Osteocyte (in vitro differentiated cells): ENCODE measurements around the gene VAC14. TPM values are rescaled to one million over a fixed set of nuclear protein-coding genes. Genes with fewer than 3 reads are reported as not detected.

Experiments used
- DNase-seq: peaks from one replicate; pipeline ENCODE4 v3.0.0; 2021; ENCODE audit warnings: mixed read lengths; ENCODE audit not compliant: unreplicated experiment; ENCODE audit errors: extremely low spot score
- H3K27ac Mint-ChIP-seq: one replicate; pipeline ENCODE4 v1.8.0; 2021; ENCODE audit warnings: mild to moderate bottlenecking, mixed read lengths; ENCODE audit not compliant: unreplicated experiment
- H3K27me3 Mint-ChIP-seq: one replicate; pipeline ENCODE4 v1.8.0; 2021; ENCODE audit warnings: mixed read lengths; ENCODE audit not compliant: unreplicated experiment
- H3K36me3 Mint-ChIP-seq: one replicate; pipeline ENCODE4 v1.8.0; 2021; ENCODE audit warnings: mixed read lengths; ENCODE audit not compliant: unreplicated experiment
- H3K4me1 Mint-ChIP-seq: one replicate; pipeline ENCODE4 v1.8.0; 2021; ENCODE audit warnings: mixed read lengths; ENCODE audit not compliant: unreplicated experiment
- H3K4me3 Mint-ChIP-seq: one replicate; pipeline ENCODE4 v1.8.0; 2021; ENCODE audit warnings: mild to moderate bottlenecking, moderate library complexity, mixed read lengths; ENCODE audit not compliant: unreplicated experiment
- H3K9me3 Mint-ChIP-seq: one replicate; pipeline ENCODE4 v1.8.0; 2021; ENCODE audit warnings: mixed read lengths; ENCODE audit not compliant: unreplicated experiment
- total RNA-seq: library from RNA; stranded (reverse); gene quantifications from 2 replicates; pipeline ENCODE4 v1.2.1, GENCODE V29; 2021
- TF ChIP-seq, protein P1 (sequence below): fragments of 200-600 bp; sonication (generic); IDR thresholded peaks from 2 replicates; pipeline ENCODE4 v1.5.0; 2021; ENCODE audit warnings: antibody characterized with exemption, mild to moderate bottlenecking, moderate library complexity

The VAC14 gene
- total RNA-seq, 1 donor from 2014 or later: 44.5 TPM

DNA sequence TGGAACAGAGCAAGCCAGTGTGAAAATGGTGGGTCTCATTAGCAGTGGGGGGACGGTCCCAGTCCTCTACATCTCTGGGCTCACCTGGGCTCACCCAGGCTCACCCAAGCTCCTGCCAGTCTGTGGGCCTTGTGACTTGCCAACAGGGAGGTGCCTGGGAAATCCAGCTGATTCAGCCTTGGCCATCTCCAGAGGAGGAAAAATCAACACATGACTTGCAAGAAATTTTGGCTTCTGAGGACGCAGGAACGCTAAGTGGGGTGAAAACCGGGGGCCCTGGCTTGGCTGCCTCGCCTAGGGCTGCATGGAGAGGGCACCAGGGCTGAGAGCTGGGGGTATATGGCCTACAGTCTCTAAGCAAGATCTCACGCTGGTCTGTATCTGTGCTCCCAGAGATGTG is 47.7 kb downstream of the VAC14 start:
- DNase-seq: no peak
- peaks cover 68% of the 10 kb centered on the region for H3K4me1 Mint-ChIP-seq

DNA sequence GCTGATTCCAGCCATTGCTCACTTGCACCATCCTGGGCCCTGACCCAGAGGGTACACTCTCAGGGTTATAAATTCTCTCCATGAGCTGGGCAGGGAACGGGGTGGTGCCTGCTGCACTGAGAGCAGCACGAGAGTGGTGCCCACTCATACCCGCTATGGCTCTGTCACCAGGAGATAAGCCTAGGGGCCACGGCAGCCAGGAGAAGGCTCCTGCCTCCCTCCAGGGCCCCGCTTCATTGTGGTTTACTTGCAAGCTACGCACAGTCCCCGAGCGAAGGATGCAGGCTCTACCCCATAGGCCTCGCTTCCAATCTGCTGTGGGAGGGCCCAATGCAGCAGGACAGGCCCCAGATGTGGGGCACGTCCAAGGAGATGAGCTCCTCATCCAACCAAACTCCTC is 48.5 kb downstream of the VAC14 start:
- H3K36me3 Mint-ChIP-seq: peaks cover 10% of the 10 kb centered on the region
- no peak for DNase-seq
- no peak overlapping the region for H3K4me3 Mint-ChIP-seq
- no peaks in the 10 kb centered on the region for H3K9me3 Mint-ChIP-seq
- peaks cover 72% of the 10 kb centered on the region for H3K4me1 Mint-ChIP-seq
- TF ChIP-seq, protein P1, sequence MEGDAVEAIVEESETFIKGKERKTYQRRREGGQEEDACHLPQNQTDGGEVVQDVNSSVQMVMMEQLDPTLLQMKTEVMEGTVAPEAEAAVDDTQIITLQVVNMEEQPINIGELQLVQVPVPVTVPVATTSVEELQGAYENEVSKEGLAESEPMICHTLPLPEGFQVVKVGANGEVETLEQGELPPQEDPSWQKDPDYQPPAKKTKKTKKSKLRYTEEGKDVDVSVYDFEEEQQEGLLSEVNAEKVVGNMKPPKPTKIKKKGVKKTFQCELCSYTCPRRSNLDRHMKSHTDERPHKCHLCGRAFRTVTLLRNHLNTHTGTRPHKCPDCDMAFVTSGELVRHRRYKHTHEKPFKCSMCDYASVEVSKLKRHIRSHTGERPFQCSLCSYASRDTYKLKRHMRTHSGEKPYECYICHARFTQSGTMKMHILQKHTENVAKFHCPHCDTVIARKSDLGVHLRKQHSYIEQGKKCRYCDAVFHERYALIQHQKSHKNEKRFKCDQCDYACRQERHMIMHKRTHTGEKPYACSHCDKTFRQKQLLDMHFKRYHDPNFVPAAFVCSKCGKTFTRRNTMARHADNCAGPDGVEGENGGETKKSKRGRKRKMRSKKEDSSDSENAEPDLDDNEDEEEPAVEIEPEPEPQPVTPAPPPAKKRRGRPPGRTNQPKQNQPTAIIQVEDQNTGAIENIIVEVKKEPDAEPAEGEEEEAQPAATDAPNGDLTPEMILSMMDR: no peak
- H3K27ac Mint-ChIP-seq: no peak overlapping the region
- no peaks in the 10 kb centered on the region for H3K27me3 Mint-ChIP-seq

More for the DNA sequence above, 47.7 kb downstream of the VAC14 start:
- Mint-ChIP-seq H3K4me3 (no peak overlapping the region), H3K27me3 (no peaks in the 10 kb centered on the region), H3K36me3 (peaks cover 15% of the 10 kb centered on the region), H3K27ac (peak overlapping the region; percentile 57), H3K9me3 (no peaks in the 10 kb centered on the region)
- TF ChIP-seq, protein P1: no peak

DNA sequence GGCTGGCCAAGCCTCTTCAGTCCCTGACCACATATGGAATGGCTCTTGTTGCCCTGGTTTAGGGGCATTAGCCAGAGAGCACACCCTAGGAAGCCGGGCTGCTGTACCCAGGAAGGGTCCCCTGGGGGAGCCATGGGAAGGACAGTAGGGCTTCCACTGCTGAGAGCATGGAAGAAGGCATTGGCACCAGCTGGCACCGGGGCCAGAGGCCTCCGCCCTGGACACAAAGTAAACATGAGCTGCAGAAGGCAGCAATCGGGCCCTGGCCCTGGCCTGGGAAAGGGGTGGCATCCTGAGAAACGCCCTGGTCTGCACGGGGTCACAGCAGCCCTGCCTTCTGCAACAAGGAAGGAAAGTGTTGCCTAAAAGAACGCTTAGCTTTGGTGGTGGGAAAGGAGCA is 49.4 kb downstream of the VAC14 start:
- Mint-ChIP-seq H3K4me3 (no peak overlapping the region), H3K9me3 (no peaks in the 10 kb centered on the region), H3K36me3 (peaks cover 3% of the 10 kb centered on the region), H3K27ac (peak overlapping the region; percentile 92), H3K4me1 (peaks cover 77% of the 10 kb centered on the region), H3K27me3 (no peaks in the 10 kb centered on the region)
- TF ChIP-seq, protein P1: no peak
- no peak for DNase-seq

DNA sequence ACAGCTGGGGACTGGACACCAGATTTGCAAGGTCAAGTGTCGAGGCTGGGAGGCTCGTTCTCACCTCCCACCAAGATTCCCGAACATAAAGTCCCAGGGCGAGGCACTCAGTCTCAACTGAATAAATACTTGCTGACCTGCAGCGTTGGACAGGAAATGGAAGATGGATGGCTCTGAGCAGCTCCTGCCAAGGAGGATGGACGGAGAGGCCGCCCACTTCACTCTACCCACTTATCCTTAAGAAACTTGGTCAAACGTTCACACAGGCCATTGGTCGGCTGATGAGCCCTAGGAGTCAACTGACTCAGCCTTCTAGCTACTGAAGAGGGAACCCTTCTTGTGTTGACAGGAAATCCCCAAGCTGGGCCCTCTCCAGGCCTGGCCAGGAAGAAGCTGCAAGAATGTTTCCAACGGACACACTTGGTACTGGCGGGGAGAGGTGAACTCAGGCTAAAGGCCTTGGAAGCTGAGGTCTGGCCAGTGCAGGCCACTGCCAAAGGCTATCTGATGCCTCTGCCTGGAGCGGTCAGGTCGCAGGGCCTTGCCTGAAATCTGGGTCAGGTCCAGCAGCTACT is 50.0 kb downstream of the VAC14 start:
- TF ChIP-seq, protein P1: no peak
- Mint-ChIP-seq H3K9me3 (no peaks in the 10 kb centered on the region), H3K27me3 (no peaks in the 10 kb centered on the region), H3K36me3 (peaks cover 3% of the 10 kb centered on the region), H3K4me3 (no peak overlapping the region), H3K27ac (peak overlapping the region; percentile 92), H3K4me1 (peaks cover 80% of the 10 kb centered on the region)
- DNase-seq: no peak

DNA sequence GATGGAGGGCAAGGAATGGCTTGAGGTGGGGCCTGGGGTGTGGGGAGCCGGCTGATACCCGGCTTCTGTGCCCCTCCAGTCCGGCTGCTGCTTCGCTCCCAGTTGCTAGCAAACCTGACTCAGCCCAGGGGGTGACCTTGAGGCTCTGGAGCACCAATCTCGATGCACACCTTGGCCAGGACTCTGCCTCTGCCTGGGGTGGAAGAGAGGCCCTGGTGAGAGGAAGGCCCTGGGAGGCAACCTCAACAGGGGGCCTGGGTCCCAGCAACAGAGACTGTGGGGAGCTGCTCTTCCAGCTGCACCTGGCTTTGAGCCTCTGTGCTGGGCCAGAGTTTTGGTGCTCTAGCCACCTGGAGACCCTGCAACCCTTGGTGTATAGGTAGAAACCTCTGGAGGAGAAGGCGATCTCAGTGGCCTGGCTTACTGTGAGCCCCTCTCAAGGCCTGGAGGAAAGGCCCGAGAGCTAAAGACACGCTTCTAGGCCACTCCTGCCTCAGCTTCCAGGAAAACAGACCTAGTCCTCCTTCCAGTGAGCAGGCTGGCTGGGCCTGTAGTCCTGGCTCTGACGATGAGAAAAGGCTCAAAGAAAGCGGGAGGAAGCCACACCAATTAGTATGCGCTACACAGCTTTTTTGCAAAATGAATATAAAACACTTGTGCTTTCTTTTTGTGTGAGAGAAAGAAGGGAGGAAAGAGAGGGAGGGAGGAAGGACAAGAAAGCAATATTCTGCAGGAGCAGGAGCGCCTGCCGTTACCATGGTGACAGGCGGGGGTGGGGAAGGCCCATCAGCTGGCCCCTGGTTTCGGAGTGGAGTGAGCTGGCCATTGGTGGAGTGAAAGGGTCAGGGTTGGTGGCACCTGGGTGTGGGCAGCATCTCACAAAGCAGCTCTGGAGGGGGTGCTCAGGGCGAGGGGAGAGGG is 51.0 kb downstream of the VAC14 start:
- H3K27me3 Mint-ChIP-seq: no peaks in the 10 kb centered on the region
- peaks cover 77% of the 10 kb centered on the region for H3K4me1 Mint-ChIP-seq
- no peaks in the 10 kb centered on the region for H3K9me3 Mint-ChIP-seq
- TF ChIP-seq, protein P1: no peak
- no peak for DNase-seq
- H3K27ac Mint-ChIP-seq: peak overlapping the region; percentile 92
- H3K4me3 Mint-ChIP-seq: no peak overlapping the region
- H3K36me3 Mint-ChIP-seq: peaks cover 3% of the 10 kb centered on the region
